Neural progenitor cell (in vitro differentiated cells): Measurements from ENCODE around the gene CDR2L.

Experiments used
- CTCF ChIP-seq: fragments of 200-600 bp; sonication (generic); IDR thresholded peaks from 2 replicates; pipeline ENCODE4 v1.5.1; 2017; ENCODE audit warnings: antibody characterized with exemption, mild to moderate bottlenecking
- EZH2 ChIP-seq: fragments of 200-600 bp; sonication (generic); IDR thresholded peaks from 2 replicates; pipeline ENCODE4 v1.6.1; 2017; ENCODE audit warnings: antibody characterized with exemption, mild to moderate bottlenecking, moderate library complexity

- TF ChIP-seq CTCF (no peak), EZH2 (no peak)
These were observed 16.9 kb downstream of the CDR2L start for GRCh38 chr17:75004371-75004770.
